Epithelial cell of esophagus (primary cell): Measurements from ENCODE around the gene NSUN5.
A peak's percentile ranks its signal among the peaks of the same experiment; 100 is the strongest.
"Not testable (repeated sequence)": the region's sequence is repeated elsewhere in the genome, so short reads cannot be mapped to it uniquely, and the experiment has no call there.

Experiments
- DNase-seq: peaks from one replicate; pipeline ENCODE4 v3.0.0; 2010; ENCODE audit warnings: low read depth
- H3K4me3 ChIP-seq: 2 replicates; pipeline ENCODE4 v1.5.1; 2011; ENCODE audit warnings: mild to moderate bottlenecking, low read length, control low read depth
- CTCF ChIP-seq: IDR thresholded peaks from 2 replicates; pipeline ENCODE4 v1.5.1; 2011; ENCODE audit warnings: low read depth, mild to moderate bottlenecking, low read length, control low read depth, inconsistent platforms; ENCODE audit not compliant: insufficient read depth; ENCODE audit errors: missing control alignments

The NSUN5 gene

GRCh38 chr7:73308074-73308664, 457 bp downstream of the NSUN5 start:
- peak; percentile 24 for DNase-seq
- peak overlapping the region; percentile 64 for H3K4me3 ChIP-seq
- no peak for TF ChIP-seq CTCF

GRCh38 chr7:73307436-73307835, 1.2 kb downstream of the NSUN5 start:
- no peak overlapping the region for H3K4me3 ChIP-seq
- DNase-seq, result no peak
- no peak for TF ChIP-seq CTCF

DNA sequence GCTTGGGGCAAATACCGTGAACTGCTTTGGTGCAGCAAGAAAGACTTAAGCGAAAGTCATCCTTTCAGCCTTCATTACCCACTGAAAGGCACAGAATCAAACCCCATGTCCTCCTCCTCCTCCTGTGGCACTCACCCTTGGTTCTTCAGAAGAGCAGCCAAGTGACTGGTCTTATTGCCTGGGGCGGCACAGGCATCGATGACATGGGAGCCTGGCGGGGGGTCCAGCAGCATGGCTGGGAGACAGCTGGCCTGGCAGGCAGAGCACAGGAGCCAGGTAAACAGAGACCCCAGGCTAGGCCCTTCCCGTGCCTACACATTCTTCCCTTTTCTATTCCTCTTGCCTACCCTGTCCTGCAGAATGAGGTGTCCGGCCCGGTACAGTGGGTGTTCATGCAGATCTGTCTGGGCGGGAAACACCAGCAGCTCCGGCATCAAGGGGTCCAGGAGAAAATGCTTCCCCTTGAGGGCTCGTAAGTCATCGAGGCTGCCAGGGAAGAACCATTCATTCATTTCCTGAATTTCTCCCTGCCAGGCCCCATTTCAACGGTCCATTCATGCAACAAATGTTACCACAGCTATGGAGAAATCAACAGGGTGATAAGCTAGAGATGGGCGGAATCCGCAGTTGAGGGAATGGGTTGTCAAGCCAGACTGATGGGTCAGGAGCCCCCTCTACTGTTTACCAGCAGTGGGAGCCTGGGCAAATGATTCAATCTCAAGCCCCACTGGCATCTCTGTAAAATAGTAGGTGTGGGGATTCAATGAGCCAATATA, 3.8 kb downstream of the NSUN5 start:
- DNase-seq, H3K4me3 ChIP-seq: not testable (repeated sequence)

GRCh38 chr7:73304071-73304470, 4.6 kb downstream of the NSUN5 start:
- DNase-seq, result no peak
- no peak overlapping the region for H3K4me3 ChIP-seq
- no peak for TF ChIP-seq CTCF

DNA sequence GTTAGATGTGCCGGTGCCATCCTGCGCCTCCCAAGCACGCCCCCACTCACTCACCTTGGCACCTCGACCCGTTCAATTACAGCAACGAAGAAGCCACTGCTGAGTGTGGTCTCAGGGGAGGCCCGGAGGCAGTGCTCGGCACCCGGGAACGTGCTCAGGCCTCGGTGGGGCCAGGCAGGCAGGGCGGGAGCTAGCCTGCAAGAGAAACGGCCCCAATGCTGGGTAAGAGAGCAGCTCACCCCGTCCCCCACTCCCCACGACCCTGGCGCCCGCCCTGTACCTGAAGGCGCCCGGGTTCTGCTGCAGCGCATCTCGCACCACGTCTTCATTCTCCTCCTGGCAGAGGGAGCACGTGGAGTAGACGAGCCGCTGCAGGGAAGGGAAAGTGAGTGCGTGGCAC, 5.1 kb downstream of the NSUN5 start:
- TF ChIP-seq CTCF, result no peak
- H3K4me3 ChIP-seq, result no peak overlapping the region
- DNase-seq, result no peak

GRCh38 chr7:73302846-73303245, 5.8 kb downstream of the NSUN5 start:
- H3K4me3 ChIP-seq, DNase-seq: not testable (repeated sequence)

DNA sequence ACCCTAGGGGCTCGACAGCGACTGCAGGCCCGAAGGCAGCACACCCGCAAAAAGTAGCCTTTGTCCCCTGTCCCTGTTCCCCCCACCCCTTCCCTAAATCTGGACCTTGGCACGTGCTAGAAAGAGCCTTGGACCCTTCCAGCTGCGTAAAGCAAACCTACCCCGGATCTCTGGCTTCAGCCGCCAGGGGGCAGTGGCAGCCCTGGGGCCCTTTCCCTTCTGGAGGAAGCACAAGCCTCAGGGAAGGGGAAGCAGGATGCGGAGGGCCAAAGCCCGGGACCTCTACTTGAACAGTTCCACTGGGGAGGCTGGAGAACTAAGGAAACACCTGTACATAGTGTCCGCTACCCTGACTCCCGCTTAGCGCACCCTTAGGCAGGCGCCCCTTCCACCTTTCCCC, 7.5 kb downstream of the NSUN5 start:
- DNase-seq, H3K4me3 ChIP-seq: not testable (repeated sequence)

DNA sequence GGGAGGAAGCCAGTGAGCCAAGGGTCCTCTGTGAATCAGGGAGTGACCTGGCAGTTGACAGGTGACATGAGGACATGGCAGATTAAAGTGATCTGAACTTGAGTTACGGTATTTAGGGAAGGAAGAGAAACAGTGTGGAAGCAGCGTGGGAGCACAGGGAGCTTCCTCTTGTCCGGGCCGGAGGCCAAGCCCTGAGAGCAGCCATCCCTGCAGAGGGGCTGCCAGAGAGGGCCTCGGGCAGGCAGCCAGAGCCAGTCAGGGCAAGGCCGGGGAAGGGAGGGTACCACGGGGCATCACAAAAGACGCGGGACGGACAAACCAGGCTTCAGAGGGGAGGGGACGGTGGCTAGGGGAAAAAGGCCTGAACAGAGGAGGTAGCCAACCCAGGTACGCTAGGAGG, 8.8 kb downstream of the NSUN5 start:
- DNase-seq, result not testable (repeated sequence)

DNA sequence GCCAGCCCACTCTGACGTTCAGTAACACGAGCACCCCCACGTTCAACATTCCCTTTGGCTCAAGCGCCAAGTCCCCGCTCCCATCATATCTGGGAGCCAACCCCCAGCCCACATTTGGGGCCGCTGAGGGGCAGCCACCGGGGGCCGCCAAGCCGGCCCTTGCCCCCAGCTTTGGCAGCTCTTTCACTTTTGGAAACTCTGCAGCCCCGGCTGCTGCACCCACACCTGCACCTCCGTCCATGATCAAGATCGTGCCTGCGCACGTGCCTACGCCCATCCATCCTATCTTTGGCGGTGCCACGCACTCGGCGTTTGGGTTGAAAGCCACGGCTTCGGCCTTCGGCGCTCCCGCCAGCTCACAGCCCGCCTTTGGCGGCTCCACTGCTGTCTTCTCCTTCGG, 10.9 kb downstream of the NSUN5 start:
- not testable (repeated sequence) for H3K4me3 ChIP-seq, DNase-seq

More for the DNA sequence above, 8.8 kb downstream of the NSUN5 start:
- H3K4me3 ChIP-seq, result not testable (repeated sequence)

GRCh38 chr7:73297235-73297634, 11.4 kb downstream of the NSUN5 start:
- not testable (repeated sequence) for H3K4me3 ChIP-seq, DNase-seq

- DNase-seq, H3K4me3 ChIP-seq: not testable (repeated sequence)
Measured at GRCh38 chr7:73277210-73277609, 31.4 kb downstream of the NSUN5 start.

- DNase-seq, result not testable (repeated sequence)
Measured at GRCh38 chr7:73267813-73268212, 40.8 kb downstream of the NSUN5 start.

GRCh38 chr7:73266719-73267368, 41.8 kb downstream of the NSUN5 start:
- DNase-seq, H3K4me3 ChIP-seq: not testable (repeated sequence)

More at GRCh38 chr7:73267813-73268212, 40.8 kb downstream of the NSUN5 start:
- H3K4me3 ChIP-seq, result not testable (repeated sequence)

DNA sequence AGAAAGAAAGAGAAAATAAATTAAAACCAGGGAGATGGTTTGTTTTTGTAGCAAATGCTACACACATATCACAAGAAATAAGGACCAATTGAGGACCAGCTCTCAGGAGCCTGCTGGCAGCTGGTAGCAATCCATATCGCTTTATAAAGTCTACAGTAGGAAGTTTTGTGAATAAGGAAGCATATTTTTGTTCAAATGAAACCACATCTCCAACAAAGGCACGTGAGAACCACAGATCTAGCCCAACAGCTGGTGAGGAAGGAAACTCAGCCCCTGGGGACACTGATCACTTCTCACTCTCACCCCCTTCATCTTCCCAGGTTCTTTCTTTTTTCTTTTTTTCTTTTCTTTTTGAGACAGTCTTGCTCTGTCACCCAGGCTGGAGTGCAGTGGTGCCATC, 46.2 kb downstream of the NSUN5 start:
- DNase-seq, H3K4me3 ChIP-seq: not testable (repeated sequence)
